ENCODE data around the gene DNAJC30.

Gene DNAJC30

DNA sequence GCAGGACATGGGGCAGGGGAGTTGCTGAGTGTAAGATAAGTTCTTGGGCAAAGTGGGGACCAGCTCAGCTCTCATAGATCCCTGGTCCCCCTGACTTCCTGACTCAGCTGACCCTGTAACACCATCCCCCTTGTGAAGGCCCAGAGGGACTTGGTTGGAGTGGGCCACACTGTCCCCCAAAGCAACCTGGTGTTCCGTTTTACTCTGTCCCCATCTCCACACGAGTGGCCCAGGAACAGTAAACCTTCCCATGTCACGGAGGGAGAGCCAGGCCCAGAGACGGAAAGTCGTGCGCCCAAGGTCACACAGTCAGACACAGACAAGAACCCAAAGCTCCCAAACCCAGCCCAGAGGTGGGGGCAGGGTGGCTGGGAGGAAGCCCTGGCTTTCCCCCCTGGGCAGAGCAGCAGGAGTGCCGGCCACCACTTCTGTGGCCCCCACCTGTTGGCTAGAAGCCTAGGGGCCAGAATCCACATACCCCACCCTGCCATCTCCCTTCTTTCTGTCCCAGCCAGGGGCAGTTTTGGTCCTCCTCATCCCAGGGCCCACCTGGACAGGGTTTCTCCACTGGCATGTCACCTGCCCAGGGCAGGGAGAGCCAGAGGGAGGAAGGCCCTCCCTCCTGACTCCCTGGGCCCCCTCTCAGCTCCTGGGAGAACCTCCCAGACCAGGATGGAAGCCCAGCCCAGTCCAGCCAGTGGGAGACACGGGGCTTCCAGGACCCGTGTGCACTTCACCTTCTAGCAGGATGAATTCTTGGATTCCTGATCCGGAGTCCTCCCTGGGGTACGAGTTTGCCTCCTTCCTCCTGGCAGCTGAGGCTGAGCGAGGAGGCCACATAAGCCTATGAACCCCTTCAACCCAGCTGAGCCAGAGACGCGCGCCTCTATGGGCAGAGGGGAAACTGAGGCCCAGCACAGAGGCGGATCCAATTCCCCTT is 36.2 kb downstream of the DNAJC30 start:
- no peak for DNase-seq

DNA sequence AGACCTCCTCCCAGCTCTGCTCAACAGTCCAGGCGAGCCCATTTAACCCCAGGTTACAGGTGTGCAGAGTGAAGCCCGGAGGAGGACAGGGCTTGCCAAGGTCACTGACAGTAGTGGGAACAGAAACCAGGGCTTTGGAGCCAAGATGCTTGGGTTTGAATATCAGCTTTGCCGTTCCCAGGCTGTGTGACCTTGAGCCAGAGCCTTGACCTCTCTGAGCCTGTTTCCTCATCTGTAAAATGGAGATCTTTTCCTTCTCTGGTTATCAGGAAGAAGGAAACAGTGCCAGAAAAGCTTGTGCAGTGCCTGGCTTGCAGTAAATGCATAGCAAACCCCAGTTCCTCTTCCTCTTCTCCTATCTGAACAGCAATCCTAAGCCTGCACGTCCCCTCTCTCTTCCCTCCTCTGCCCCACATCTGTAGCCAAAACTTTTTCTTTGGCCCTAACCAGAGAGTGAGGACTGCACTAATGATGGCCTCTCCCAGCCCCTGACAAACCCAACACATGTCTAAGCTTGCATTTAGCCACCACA is 37.5 kb downstream of the DNAJC30 start:
- no peak for DNase-seq

DNA sequence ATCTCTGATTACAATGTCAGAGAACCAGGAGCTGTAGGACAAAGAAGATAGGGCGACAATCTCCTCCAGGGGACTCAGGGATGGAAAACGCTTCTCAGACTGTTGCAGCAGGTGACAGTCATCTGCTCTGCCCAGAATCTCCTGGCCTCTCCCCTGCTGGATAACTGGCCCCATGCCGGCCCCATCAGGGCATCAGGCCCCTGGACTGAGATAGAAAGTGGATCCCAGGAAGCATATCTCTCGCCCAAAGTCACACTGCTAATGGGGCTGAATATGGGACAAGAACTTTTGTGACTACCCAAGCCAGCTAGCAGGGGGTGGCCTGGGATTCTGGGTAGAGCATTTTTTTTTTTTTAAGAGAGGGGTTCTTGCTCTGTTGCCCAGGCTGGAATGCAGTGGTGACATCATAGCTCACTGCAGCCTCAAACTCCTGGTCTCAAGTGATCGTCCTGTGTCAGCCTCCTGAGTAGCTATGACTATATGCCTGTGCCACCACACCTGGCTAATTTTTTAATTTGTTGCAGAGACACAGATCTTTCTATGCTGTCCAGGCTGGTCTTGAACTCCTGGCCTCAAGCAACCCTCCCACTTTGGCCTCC is 38.5 kb downstream of the DNAJC30 start:
- no peak for DNase-seq

DNA sequence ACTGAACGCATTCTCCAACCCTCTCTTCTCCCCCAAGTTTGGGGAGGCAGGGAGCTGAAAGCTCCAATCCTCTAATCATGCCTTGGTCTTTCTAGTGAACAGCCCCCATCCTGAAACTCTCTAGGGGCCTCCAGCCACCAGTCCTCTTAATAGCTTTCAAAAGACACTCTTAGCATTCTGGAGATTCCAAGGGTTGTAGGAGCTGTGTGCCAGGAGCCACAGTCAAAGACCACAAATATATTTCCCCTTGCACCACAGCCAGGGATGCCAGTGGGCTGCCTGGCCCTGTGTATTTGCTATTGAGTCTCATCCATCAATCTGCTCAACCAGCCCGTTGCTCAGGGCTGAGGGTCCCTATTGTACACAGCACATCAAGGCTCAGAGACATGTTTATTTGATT is 40.4 kb downstream of the DNAJC30 start:
- no peak for DNase-seq

DNA sequence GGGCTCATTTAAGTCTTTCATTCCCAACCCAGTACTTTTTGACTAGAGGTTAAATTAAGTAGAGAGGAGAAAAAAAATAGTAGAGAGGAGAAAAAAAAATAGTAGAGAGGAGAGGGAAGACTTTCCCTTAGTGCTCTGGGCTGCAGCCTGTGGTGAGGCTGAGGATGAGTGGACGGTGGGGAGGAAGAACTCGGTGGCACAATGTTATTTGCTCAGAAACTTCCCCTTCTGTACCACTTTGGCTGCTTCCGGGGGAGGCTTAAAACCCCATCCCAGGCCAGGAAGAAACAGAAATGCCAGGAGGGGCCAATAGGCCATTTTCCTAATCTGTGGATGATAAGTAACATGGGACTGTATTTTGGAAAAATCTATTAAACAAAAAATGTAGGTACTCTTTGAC is 44.3 kb downstream of the DNAJC30 start:
- no peak for DNase-seq

DNA sequence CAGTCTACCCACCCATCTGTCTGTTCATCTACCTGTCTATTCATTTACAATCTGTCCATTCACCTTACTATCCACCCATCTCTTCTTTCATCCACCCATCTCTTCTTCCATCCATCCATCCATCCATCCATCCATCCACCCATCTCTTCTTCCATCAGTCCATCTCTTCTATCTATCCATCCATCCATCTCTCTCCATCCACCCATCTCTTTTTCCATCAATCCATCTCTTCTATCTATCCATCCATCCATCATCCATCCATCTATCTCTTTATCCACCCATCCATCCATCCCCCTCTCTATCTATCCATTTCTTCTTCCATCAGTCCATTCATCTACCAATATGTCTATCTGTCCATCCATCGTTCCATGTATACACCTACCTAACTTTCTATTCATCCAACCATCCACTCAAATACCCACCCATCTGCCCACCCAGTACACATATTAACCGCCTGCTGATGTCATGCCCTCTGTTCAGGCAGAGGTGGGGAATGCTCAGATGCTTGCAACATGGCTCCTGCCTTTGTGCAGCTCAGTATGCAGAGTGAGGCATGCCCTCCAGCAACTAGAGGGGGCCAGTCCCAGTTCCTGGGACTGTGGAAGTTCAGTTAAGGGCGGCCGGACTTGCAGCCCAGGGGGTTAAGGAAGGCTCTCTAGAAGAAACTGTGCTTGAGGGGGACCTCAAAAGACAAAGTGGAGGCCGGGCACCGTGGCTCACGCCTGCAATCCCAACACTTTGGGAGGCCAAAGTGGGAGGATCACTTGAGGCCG is 47.6 kb downstream of the DNAJC30 start:
- DNase-seq, result no peak

DNA sequence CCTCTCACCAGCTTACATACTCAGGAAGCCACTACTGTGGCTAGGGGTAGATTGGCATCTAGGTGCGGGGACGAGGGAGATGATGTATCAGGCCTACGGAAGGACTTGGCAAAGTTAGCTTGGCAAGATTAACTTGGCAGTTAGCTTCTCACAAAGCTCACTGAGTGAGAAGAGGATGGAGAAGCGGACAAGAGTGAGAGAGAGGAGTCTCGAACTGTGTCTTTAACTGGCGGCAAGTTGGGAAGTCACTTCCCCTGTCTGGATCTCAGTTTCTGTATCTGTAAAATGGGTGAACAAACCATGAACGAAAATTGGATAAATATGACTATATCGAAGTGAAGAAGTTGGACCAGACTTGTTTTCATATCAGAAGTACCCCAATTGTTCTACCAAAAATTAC is 49.4 kb downstream of the DNAJC30 start:
- no peak for DNase-seq

DNA sequence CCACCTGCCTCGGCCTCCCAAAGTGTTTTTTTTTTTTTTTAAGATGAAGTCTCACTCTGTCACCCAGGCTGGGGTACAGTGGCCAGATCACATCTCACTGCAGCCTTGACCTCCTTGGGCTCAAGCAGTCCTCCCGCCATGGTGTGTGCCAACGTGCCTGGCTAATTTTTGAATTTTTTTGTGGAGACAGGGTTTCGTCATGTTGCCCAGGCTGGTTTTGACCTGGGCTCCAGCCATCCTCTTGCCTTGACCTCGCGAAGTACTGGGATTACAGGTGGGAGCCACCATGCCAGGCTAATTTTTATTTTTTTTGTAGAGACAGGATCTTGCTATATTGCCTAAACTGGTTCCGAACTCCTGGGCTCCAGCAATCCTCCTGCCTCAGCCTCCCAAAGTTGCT is 49.9 kb downstream of the DNAJC30 start:
- DNase-seq, result no peak

DNA sequence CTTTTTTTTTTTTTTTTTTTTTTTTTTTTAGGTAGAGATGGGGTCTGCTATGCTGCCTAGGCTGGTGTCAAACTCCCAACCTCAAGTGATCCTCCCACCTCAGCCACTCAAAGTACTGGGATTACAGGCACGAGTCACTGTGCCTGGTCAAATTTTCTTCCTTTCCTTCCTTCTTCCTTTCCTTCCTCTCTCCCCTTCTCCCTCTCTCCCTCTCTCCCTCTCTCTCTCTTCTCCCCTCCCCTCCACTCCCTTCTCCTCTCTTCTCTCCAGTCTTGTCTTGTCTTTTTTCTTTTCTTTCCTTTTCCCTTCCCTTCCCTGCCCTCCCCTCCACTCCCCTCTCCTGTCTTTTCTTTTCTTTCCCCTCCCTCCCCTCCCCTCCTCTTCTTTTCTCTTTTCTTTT is 51.7 kb downstream of the DNAJC30 start:
- no peak for DNase-seq

Measured in hippocampal formation (tissue), 2 donors.